ENCODE results near the gene DSTYK.

The DSTYK gene

GRCh38 chr1:205122489-205122882 is 89.0 kb downstream of the DSTYK start:
- no peak for DNase-seq

DNA sequence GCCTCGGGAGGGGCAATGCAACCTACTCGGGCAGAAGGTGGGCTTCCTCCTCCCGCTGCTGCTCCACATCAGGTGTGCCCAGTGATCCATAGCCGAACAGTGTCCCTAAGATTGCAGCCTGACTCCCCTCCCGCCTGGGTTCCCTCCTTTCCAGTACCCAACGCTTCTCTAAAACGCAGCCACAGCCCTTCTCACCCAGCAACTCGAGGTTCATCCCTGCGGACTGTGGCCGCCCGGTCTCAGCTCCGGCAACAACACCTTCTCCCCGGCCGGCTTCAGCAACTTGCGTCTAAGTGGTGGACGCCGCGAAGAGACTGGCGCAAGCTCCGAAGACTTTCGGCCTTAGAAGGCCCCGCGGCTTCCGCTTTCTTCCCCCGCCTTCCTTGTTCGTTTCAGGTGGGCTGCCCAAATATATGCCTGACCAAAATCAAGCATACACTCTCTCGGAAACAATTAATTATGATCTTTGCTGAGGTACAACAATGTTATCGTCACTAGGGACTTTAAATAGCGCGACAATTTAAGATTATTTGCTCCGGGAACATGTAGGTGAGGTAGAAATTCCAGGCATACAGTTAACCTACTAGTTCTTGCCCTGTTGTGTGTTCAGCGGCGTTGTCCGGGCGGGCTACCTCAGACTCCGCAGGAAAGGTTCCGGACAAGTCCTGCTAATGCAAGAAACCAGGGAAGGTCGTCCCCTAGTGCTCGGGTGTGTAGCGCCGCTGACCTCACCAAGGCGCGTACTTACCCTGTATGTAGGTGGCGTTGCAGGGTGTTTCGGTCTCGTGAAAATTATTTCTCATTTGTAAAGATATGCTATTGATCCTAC is 89.6 kb downstream of the DSTYK start, which contains the start of gene RBBP5:
Gene RBBP5 (minus strand): TSS at position 319 of the 829 bp plus-strand sequence. CDS start 105 bp downstream, at position 214.
- DNase-seq, result peak; percentile 92

DNA sequence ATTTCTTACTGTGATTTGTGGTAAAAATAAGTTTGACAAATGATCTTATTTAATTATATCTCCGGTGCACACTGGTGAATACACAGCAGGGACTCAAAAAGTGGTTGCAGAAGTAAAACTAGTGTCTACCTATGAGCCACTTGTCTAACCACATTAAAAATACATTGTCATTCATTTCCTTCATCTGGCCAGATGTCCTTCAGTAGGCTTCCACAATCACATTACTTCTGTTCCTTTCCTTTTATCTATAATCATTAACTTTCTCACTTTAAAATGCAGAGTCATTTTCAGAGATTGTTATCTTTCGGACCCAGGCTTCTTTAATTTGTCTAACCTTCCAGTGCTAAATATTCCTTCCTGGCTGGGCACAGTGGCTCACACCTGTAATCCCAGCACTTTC is 92.8 kb downstream of the DSTYK start:
- DNase-seq, result no peak

- DNase-seq, result no peak
Measured at GRCh38 chr1:205111354-205111753, 100.1 kb downstream of the DSTYK start.

GRCh38 chr1:205109711-205110110 is 101.8 kb downstream of the DSTYK start:
- DNase-seq, result no peak

DNA sequence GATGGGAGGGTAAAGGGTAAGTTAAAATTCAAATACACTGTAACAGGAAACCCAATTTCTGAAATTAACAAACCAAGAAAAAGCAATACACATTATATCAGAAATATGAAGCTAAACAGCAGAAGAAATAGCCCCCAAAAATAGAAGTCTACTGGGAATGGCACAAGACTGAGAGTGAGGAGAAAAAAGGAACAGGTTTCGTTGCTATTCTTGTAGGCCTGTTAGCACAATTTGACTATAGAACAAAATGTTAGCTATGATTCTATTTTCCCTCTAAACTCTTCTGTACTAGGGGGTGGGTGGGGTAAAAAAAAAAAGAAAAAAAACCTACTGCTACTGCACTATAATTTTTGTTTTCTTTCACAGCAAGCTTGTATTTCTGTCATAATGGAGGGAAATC is 102.2 kb downstream of the DSTYK start:
- DNase-seq, result no peak

DNA sequence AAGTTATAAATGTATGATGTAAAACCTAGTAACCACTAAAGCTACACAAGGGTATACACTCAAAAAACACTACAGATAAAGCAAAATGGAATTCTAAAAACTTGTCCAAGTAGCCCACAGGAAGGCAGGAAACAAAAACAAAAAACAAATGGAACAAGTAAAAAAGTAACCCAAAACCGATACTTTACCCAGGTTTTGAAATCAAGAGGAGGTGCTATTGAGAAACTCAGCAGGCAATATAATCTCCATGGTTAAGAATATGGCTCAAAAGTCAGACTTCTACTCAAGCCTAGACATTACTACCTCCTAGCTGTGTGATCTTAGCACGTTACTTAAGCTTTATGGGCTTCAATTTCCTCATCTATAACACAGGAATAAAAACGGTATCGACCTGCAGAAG is 103.0 kb downstream of the DSTYK start:
- no peak for DNase-seq

GRCh38 chr1:205107327-205107726 is 104.2 kb downstream of the DSTYK start:
- no peak for DNase-seq

DNA sequence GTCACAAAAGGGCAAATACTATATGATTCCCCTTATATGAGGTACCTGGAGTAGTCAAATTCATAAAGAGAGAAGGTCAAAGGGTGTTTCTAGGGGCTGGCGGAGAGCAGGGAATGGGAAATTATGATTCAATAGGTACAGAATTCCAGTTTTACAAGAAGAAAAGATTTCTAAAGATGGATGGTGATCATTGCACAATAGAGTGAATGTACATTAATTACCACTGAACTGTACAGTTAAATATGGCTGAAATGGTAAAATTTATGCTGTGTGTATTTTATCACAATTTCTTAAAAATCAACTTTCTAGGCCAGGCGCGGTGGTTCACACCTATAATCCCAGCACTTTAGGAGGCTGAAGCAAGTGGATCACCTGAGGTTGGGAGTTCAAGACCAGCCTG is 109.1 kb downstream of the DSTYK start:
- DNase-seq, result no peak

- no peak for DNase-seq
Measured at GRCh38 chr1:205098242-205098641, 113.3 kb downstream of the DSTYK start.

GRCh38 chr1:205095422-205095821 is 116.1 kb downstream of the DSTYK start:
- no peak for DNase-seq
